ENCODE results near the gene F5. TPM values are rescaled to one million over a fixed set of nuclear protein-coding genes. Genes with fewer than 3 reads are reported as not detected.

F5 gene
- total and polyA plus RNA-seq, 2 of the 13 experiments (the other 11 are each of a cell fraction or from before 2014, with no cell fraction given) = 38.3 to 64.0 TPM

GRCh38 chr1:169565335-169566271, 20.7 kb downstream of the F5 start (continued):
- TF ChIP-seq SOX5 (CRISPR knock-in tag; IDR thresholded peaks at IDR 0.05; ENCODE audit: borderline replicate concordance) (peak; percentile 81; the same call in 1 of the 2 replicates), MBNL3 (CRISPR knock-in tag; conservative IDR thresholded peaks at IDR 0.05) (no peak), SATB2 (CRISPR knock-in tag; IDR thresholded peaks at IDR 0.05) (no peak), PRDM10 (CRISPR knock-in tag; IDR thresholded peaks at IDR 0.05; ENCODE audit: low read depth) (no peak), MZF1 (CRISPR knock-in tag; IDR thresholded peaks at IDR 0.05; ENCODE audit: borderline replicate concordance) (no peak), ZNF501 (CRISPR knock-in tag; IDR thresholded peaks at IDR 0.05) (no peak), ZNF879 (CRISPR knock-in tag; IDR thresholded peaks at IDR 0.05) (no peak), ZNF431 (CRISPR knock-in tag; IDR thresholded peaks at IDR 0.05; ENCODE audit: borderline replicate concordance, low read depth) (no peak), SMYD3 (CRISPR knock-in tag; IDR thresholded peaks at IDR 0.05) (no peak), HNRNPL (IDR thresholded peaks at IDR 0.05; ENCODE audit: low read depth, low read length) (no peak), SAP130 (CRISPR knock-in tag; IDR thresholded peaks at IDR 0.05; ENCODE audit: low read depth) (peak; percentile 24; the same call in 1 of the 2 replicates), NFATC3 (CRISPR knock-in tag; IDR thresholded peaks at IDR 0.05) (no peak), DZIP1 (CRISPR knock-in tag; IDR thresholded peaks at IDR 0.05) (no peak), ZUFSP (CRISPR knock-in tag; IDR thresholded peaks at IDR 0.05; ENCODE audit: borderline replicate concordance) (no peak), DR1 (CRISPR knock-in tag; IDR thresholded peaks at IDR 0.05) (no peak), BORCS8-MEF2B (CRISPR knock-in tag; IDR thresholded peaks at IDR 0.05) (no peak), ADNP (CRISPR knock-in tag; IDR thresholded peaks at IDR 0.05) (no peak), SCMH1 (CRISPR knock-in tag; IDR thresholded peaks at IDR 0.05; ENCODE audit: borderline replicate concordance) (no peak), PRDM4 (CRISPR knock-in tag; IDR thresholded peaks at IDR 0.05; ENCODE audit: borderline replicate concordance) (no peak)

Data from HepG2 (cell line).